ENCODE data around the gene SPATS2L.

Gene SPATS2L, protein sequence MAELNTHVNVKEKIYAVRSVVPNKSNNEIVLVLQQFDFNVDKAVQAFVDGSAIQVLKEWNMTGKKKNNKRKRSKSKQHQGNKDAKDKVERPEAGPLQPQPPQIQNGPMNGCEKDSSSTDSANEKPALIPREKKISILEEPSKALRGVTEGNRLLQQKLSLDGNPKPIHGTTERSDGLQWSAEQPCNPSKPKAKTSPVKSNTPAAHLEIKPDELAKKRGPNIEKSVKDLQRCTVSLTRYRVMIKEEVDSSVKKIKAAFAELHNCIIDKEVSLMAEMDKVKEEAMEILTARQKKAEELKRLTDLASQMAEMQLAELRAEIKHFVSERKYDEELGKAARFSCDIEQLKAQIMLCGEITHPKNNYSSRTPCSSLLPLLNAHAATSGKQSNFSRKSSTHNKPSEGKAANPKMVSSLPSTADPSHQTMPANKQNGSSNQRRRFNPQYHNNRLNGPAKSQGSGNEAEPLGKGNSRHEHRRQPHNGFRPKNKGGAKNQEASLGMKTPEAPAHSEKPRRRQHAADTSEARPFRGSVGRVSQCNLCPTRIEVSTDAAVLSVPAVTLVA

DNA sequence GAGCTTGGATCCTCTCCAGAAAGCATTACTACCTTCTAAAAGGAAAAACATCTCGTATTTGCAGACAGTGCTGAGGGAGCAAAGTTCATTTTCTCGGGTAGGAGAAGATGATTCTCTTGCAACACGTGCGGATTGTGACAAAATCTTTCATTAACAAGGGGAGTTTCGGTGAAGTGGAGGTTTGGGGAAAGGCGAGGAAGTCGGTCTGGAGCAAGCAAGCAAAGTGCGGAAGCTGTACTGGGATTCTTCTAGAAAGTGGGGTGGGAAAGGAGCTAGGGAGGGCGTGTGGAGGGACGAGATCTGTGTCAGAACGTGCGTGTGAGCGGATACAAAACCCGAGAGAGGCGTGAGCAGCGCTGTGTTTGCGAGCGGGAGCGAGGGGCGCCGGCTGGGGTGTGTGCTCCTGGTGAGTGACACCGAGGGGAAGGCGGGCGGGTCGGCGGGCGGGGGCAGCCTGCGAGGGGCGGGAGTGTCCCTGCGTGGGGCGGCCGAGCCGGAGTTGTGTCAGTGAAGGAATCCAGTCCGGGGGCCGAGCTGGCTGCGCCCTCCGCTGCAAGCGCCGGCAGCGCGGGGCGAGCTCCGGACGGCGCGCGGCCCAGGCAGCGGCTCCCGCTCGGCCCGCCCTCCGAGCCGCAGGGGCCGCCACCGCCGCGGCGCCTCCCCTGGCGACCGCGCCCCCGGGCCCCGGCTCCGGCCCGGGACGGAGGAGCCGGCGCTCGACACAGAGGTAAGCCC is at the start of gene SPATS2L:
Gene SPATS2L (plus strand): TSS at position 498 of the 735 bp plus-strand sequence. CDS start 82,552 bp downstream, outside the sequence.
- DNase-seq (ENCODE audit: low read depth in 2 of 2): peak; percentile 20 to 35

DNA sequence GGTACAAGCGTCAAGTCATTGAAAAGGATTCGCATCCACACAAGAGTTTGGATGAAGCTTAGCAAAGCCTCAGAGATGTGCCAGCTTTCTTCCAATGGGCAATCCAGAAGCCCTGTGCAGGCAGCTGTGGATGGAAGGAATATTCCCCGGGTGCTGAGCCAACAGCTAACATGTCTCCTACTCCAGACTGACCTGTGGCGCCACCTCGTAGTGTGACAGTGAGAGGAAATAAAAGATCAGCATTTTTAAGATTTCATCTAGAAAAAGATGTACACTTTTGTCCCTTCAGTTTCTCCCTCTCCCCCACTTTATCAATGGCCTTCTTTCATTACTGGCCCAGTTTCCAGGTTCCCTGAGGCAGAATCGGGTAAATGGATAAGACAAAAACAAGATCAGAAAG is 48.9 kb upstream of the SPATS2L start:
- DNase-seq (ENCODE audit: low read depth in 2 of 2): no peak

DNA sequence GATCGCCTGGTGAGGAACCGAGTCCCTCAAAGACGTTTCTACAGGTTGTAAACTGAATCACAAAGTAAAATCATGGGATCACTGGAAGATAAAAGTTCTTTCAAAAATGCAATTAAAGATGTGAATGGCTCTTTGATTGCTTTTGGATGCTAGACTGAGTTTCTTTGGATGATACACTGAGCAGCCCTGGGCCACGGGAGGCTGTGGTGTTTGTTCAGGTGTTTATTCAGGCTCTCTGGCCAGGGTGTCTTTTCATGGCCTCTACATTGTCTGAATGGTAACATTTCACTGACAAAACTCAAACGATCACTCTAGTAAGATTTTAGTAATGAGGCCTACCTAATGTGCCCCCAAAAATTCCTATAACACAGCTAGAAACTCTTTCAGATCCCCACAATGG is 48.4 kb upstream of the SPATS2L start:
- DNase-seq (ENCODE audit: low read depth in 2 of 2): no peak

DNA sequence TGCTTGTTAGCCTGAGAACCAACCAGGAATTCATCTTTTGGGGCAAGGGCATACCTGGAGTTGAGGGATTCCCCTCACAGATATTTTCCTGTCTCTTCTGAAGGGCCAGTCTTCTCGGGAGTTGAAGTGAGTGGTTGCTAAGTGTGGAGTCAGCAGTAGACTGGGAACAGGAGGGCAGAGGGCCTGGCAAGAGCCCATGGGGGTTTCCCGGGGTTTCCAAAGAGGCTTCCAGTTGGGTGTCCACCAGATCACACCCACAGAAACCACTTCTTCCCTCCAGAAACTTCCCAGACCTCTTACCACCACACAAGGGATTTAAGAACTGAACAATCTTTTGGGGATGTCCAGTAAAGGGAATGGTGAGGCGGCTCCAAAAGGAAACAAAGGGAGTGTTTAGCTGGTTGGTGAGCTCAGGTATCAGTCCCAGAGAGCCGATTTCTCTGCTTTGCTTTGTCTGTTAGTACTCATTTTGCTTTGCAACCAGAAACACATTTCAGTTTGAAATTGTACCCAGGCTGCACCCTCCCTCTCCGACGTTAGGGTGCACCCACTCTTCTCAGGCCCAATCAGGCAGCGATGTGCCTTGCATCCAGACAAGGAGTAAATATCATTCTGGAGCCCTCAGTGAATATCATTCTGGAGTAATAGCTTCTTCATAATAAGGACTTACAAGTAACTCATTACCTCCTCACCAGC is 47.5 kb upstream of the SPATS2L start:
- DNase-seq (ENCODE audit: low read depth in 2 of 2): no peak

DNA sequence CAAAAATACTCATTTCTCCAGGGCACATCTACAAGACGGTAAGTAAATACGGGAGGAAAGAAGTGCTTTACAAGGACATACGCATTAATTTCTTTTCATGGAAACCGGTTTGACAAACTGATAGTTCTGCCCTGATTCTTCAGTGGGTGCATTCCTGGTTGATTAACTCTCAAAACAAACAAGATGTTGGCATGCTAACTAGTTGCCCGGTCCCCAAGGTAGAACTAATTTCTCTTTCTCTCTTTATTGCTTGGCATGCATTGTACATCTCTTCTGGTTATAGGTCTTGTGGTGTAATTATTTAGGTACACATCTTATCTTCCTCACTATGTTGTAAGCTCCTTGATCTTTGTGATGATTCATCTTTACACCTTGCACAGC is 46.9 kb upstream of the SPATS2L start:
- no peak for DNase-seq (ENCODE audit: low read depth in 2 of 2)

DNA sequence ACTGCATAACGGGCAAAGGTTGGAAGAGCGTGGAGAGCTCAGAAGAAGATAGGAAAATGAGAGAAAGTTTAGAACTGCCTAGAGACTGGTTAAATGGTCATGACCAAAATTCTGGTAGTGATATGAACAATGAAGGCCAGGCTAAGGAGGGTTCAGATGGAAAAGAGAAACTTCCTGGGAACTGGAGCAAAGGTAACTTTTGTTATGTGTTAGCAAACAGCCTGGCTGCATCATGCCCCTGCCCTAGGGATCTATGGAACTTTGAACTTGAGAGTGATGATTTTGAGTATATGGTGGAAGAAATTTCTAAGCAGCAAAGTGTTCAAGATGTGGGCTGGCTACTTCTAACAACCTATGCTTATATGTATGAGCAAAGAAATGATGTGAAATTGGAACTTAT is 44.4 kb upstream of the SPATS2L start:
- DNase-seq (ENCODE audit: low read depth in 2 of 2): no peak

DNA sequence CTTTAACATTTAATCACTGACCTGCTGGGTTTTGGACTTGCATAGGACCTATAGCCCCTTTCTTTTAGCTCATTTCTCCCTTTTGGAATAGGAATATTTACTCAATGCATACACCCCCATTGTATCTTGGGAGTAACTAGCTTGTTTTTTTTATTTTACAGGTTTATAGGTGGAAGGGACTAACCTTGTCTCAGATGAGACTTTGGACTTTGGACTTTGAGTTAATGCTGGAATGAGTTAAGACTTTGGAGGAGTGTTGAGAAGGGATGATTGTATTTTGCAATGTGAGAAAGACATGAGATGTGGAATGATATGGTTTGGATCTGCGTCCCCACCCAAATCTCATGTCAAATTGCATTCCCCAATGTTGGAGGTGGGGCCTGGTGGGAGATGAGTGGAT is 43.2 kb upstream of the SPATS2L start:
- DNase-seq (ENCODE audit: low read depth in 2 of 2): no peak

DNA sequence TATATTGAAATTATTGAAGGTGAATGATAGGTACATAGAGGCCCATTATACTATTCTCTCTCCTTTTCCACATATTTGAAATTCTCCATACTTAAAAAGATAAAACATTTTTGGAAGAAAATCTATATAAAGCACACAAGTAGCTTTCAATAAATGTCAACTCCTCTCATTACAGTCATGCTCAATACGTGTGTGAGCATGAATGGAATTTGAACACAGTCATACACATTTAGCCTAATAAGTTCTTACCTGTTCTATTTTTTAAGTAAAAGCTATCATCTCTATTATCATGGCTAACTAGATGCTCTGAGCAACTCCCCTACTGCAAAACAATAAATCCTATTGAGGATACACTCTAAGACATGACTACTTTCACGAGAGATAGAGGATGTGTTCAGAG is 41.9 kb upstream of the SPATS2L start:
- DNase-seq (ENCODE audit: low read depth in 2 of 2): no peak

DNA sequence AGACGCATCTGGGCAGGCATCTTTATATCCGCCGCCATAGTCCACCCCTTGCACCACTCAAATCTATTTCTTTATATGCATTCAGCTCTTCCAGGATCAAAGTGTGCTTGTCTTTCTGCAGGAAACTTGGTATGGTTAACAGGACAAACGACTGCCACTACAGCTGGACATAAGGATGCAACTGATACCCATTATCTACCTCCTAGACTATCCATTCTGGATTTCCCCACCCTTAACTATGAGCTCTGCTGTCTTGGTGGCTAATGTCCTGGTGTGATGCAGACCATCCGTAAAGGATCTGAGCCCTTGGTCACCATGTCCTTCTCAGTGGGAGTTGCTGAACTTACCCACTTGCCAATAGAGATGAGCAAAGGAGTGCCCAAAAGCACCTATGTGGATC is 40.1 kb upstream of the SPATS2L start:
- DNase-seq (ENCODE audit: low read depth in 2 of 2): no peak

DNA sequence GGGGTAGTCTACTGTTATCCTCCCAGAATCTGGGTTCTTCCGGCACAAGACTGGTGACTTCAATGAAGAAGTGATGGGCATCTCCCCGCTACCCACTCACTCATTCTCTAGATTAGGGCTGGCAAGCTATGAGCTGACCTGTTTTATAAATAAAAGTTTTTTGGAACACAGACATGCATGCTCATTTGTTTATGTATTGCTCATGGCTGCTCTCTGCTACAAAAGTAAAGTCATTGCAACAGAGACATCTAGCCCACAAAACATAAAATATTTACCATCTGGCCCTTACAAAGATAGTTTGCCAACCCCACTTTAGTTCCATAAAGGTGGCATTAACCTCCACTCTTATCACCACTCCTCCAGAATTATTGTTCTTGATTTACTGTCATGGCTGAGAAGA is 39.1 kb upstream of the SPATS2L start:
- no peak for DNase-seq (ENCODE audit: low read depth in 2 of 2)

DNA sequence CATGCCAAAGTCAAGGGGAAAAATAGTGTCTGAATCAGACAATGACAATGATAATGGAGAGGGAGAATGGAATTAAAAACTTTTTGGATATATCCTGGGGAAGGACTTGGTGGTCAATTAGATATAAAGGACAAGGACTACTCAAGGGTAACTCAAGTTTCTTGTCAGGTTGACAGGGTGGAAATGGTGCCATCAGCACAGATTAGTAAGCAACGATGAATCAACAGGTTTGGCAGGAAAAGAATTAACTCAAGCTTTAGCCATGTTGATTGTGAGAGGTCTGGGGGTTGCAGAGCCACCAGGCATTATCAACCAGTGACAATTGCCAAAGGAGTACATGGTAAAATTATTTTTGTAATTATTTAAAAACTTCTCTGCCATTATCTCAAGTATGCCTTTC is 35.8 kb upstream of the SPATS2L start:
- DNase-seq (ENCODE audit: low read depth in 2 of 2): no peak

DNA sequence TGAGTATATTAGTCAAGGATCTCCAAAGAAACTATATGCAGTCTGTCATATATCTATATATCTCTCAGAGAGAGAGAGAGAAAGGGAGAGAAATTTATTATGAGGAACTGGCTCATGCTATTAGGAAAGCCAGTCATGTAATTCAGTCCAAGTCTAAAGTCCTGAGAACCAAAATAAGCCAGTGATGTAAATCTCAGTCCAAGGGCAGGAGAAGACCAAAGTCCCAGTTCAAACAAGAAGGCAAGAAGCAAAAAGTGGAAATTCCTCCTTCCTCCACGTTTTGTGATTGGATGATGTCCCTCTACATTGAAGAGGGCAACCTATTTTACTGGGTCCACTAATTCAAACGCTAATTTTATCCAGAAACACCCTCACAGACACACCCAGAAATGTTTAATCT is 34.2 kb upstream of the SPATS2L start:
- DNase-seq (ENCODE audit: low read depth in 2 of 2): no peak

DNA sequence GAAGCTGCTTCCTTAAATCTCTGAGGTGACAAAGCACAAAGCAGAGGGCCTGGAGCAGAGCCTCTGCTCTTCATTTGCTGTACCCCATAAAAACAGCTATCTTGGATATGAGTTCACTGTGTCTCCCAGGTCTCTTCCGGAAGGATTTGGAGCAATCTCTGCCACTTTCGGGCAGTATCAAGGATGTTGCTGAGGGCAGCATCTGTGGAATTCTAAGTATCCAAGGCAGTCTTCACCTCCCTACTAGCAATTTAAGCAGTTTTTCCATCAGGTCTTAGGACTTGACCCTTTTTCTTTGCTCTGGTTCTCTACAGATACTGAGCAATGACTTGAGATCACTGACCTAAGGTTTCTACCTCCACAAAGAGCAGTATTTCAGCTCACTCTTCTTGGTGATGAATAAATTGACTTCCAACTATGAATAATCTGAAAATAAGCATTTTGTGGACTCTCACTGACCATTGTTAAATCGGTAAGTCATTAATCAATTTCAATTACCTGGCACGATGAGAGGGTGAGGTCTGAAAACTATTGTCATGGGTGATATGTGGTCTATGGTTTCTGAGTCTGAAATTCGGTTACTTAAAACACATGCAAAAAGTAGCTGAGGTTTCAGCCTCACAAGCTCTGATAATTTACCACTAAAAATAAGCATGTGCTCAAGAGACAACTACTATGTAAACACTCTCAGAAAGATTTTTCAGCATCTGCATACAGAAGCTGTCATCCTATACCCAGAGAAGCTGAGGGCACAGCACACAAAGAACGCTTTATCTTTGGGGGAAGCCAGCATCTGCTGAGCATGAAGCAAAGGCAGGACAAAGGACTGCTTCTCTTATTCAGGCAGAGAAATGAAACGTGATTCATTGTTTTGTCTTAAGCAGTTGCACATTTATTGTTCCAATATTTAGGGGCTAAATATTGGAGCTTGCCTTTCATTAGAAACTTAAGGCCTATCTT is 32.1 kb upstream of the SPATS2L start:
- no peak for DNase-seq (ENCODE audit: low read depth in 2 of 2)

DNA sequence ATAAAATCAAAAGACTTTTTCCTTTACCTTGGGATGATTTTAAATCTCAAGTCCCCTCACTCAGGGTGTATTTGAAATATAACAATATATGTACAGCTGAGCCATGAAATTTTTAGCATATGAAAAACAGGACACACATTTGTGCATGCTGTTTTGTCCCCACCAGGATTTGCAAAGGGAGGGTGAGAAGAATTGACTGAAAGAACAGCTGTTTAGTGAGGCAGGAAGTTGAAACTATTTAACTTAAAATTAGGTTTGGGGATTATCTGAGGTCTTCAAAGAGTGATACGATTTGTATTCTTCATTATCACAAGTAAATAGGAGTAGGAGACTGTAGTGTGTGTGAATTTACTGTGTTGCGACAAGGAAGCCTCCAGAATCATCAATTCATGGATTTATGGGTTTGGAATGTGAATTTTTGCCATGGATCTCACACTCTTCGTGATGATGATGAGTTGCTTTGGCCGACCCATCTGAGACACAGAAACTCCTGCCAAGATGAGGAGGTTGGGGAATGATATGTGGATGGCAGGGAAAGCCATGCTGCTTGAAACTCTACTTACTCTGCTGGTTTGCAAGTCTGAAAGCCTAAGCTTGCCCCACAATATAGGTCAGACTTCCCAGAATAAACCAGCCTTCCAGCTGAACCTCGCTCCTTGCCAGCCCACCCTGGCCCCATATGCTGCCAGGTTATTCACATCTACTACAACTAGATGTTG is 31.0 kb upstream of the SPATS2L start:
- DNase-seq (ENCODE audit: low read depth in 2 of 2): no peak

DNA sequence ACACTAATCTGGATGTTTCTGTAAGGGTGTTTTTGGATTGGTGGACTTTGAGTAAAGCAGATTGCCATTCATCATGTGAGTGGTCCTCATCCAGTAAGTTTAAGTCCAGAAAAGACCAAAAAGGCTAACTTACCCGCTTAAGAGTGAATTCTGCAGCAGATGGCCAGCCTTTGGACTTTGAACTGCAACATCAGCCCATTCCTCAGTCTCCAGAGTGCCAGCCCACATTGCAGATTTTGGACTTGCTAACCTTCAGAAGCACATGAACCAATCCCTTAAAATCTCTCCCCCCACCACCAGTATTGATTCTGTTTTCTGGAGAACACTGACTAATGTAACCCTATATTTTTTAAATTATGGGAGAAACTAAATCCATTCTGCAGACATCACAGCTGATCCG is 30.0 kb upstream of the SPATS2L start:
- no peak for DNase-seq (ENCODE audit: low read depth in 2 of 2)

DNA sequence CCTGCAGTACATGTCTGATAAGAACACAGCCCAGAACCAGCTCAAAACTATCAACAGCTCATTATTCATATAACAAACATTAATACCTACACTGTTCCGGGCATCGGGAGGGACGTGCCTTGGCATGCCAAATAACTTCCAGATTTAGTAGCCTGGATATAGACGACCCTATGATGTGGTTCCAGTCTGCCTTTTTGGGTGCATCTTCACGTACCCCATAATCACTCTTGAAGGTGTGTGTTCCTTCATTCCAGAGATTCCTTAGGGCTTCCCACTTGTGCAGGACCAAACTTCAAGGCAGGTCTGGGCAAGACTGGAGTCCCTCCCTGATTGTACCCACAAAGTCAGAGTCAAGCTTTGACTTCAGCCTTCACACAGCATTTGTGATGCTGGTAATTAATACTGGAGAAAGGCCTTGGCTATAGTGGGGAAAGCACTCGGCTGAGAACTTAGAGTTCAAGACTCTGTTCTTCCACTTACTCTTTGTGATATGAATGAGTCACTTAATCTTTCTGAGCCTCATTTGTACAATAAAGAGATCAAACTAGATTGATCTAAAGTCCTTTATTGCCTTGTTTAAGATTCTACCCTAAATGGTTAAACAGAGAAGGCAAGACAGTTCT is 27.7 kb upstream of the SPATS2L start:
- no peak for DNase-seq (ENCODE audit: low read depth in 2 of 2)

DNA sequence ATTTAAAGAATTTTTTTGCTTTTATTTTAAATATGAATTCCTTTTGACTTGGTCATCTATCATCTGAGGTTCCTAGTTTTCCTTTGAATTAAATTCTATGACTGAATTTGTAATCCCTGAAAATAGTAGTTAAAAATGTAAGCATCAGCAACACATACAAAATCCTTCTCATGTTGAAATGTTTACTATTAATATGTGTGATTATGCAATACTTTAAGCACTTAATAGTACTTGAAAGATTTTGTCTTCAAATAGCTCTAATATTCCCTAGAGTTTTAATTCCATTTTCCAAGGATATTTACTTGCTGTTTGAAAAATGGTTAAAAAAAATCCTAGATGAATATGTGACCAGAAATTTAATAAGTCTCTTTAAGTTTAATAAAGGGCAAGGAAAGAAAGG is 26.6 kb upstream of the SPATS2L start:
- no peak for DNase-seq (ENCODE audit: low read depth in 2 of 2)

DNA sequence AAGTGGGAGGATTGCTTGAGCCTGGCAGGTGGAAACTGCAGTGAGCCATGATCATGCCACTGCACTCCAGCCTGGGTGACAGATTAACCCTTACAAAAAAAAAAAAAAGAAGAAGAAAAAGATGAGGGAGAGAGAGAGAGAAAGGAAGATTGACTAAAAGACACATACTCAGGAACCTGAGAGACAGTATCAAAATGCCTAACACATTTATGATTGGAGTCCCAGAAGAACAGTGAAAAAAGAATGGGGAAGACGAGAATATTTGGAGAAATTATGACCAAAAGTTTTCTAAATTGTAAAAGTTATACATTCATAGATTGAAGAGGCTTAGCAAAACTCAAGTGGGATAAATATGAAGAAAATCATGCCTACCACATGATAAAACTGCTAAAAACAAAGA is 19.9 kb upstream of the SPATS2L start:
- DNase-seq (ENCODE audit: low read depth in 2 of 2): no peak

DNA sequence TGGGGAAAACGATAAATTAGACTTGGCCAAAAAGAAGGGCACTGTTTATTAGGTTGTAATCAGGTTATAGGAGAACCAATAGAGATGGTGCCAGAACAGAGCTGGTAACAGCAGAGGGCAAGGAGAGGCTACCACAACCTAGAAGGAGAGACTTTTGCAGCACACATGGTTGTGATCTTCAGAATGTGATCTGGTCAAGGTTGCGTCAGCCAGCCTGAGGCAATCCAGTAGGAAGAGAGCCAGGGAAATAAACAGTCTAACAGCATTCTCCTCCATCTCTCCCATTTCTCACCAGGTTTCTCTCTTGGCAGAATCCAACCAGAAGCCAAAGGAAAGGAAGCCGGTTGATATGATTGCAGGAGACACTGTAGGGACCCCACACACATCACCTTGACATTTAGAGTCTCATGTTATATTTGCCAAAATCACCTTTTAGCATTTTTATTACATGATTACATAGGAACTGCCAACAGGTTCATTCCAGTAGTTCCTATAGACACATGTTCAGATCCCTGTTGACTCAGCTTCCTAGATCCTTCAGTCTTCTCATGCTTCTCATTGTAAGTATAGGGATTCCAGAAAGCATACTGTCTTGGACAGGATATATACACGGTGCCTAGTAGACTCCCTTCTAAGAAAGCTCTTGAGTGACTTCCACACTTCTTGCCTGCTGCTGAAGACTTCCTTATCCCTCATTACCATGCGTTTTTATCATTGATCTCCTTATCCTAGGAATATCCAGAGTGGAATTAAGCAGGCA is 17.6 kb upstream of the SPATS2L start:
- no peak for DNase-seq (ENCODE audit: low read depth in 2 of 2)
